ENCODE data around the gene ANGPTL7. TPM values are rescaled to one million over a fixed set of nuclear protein-coding genes. Genes with fewer than 3 reads are reported as not detected.

The ANGPTL7 gene
- total RNA-seq, 3 donors from 2014 or later = 0.72 to 1.8 TPM; not detected in 1

DNA sequence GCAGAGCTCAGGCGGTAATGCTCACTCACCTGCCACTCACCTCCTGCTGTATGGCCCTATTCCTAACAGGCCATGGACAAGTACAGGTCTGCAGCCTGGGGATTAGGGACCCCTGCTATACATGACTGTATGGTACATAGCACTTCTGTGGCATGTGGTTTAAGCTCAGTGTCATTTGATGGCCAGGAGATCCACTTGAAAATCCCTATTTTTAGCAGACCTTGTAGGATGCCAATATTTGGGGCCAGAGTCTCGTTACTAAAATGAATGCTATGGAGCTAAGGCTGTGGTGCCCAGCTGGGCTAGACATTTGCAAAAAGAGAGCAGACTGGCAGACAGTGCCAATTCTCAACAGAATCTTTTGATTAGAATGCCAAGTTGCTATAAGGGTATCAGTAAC lies 1.7 kb upstream of the ANGPTL7 start:
- Histone ChIP-seq H3K9me3 (no peaks in the 10 kb centered on the region), H3K4me1 (ENCODE audit: low read depth) (peaks cover 4% of the 10 kb centered on the region), H3K36me3 (ENCODE audit: low read depth) (no peaks in the 10 kb centered on the region), H3K4me3 (no peak overlapping the region)
- intact Hi-C loops (cut with DNase I, micrococcal nuclease) = no loop called here
- no peak for DNase-seq
- ATAC-seq = no peak
- no peak for TF ChIP-seq CTCF (IDR thresholded peaks at IDR 0.05)

DNA sequence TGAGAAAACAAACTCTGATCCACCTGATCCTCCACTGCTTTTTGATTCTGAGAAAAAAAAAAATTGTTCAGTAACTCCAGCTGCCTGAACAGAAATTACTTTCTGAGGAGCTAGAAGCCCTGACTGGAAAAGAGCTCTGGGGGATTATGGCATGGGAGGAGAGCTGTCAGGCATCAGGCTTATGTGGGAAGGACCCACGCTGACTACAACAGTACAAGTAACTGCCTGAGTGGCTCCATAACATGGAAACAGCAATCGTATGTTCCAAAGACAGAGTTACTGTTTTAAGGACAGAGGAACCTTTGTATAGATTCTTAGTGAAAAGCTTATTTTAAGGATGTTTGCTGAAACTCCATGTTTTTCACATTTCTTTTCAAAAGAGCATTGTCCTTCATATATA lies 1.2 kb upstream of the ANGPTL7 start:
- Histone ChIP-seq H3K4me3 (no peak overlapping the region), H3K4me1 (ENCODE audit: low read depth) (peaks cover 4% of the 10 kb centered on the region), H3K9me3 (no peaks in the 10 kb centered on the region), H3K36me3 (ENCODE audit: low read depth) (no peaks in the 10 kb centered on the region)
- DNase-seq (no peak), ATAC-seq (no peak)
- intact Hi-C loops (cut with DNase I, micrococcal nuclease) = no loop called here
- no peak for TF ChIP-seq CTCF (IDR thresholded peaks at IDR 0.05)

- Histone ChIP-seq H3K4me1 (ENCODE audit: low read depth) (peaks cover 4% of the 10 kb centered on the region), H3K9me3 (no peaks in the 10 kb centered on the region), H3K4me3 (no peak overlapping the region), H3K36me3 (ENCODE audit: low read depth) (no peaks in the 10 kb centered on the region)
- TF ChIP-seq CTCF (IDR thresholded peaks at IDR 0.05) = no peak
- no peak for ATAC-seq
- intact Hi-C loops (cut with DNase I, micrococcal nuclease) = no loop called here
- no peak for DNase-seq
Measured at GRCh38 chr1:11188381-11188780, 774 bp upstream of the ANGPTL7 start.

DNA sequence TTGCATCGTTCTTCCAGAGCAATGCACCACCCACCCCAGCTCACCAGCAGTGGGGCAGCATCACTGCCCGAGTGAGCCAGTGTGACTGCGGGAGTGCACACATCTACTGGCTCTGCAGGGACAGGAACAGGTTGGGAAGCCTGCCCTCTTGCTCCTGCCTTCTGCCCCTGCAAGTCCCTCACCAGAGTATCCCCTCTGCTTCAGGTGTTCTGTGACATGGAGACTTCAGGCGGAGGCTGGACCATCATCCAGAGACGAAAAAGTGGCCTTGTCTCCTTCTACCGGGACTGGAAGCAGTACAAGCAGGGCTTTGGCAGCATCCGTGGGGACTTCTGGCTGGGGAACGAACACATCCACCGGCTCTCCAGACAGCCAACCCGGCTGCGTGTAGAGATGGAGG lies 4.2 kb downstream of the ANGPTL7 start:
- intact Hi-C loops (cut with DNase I, micrococcal nuclease) = no loop called here
- DNase-seq (no peak), ATAC-seq (no peak)
- no peaks in the 10 kb centered on the region for H3K4me1 ChIP-seq (ENCODE audit: low read depth)
- no peak for TF ChIP-seq CTCF (IDR thresholded peaks at IDR 0.05)
- H3K9me3 ChIP-seq = no peaks in the 10 kb centered on the region
- H3K4me3 ChIP-seq = no peak overlapping the region
- no peaks in the 10 kb centered on the region for H3K36me3 ChIP-seq (ENCODE audit: low read depth)

DNA sequence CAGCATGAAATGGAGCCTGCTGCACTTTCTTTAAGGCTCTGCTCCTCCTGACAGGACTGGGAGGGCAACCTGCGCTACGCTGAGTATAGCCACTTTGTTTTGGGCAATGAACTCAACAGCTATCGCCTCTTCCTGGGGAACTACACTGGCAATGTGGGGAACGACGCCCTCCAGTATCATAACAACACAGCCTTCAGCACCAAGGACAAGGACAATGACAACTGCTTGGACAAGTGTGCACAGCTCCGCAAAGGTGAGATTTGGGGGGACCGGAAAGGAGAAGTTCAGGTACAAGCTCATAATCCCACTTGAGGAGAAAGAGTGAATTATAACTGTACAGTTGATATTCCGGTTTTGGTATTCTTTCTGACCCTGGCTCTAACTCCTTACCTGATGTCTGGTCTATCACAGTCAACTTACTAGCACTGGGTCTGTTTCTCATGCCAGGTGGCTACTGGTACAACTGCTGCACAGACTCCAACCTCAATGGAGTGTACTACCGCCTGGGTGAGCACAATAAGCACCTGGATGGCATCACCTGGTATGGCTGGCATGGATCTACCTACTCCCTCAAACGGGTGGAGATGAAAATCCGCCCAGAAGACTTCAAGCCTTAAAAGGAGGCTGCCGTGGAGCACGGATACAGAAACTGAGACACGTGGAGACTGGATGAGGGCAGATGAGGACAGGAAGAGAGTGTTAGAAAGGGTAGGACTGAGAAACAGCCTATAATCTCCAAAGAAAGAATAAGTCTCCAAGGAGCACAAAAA lies 5.4 kb downstream of the ANGPTL7 start:
- no peaks in the 10 kb centered on the region for H3K36me3 ChIP-seq (ENCODE audit: low read depth)
- no peaks in the 10 kb centered on the region for H3K9me3 ChIP-seq
- H3K4me3 ChIP-seq = no peak overlapping the region
- ATAC-seq = no peak
- TF ChIP-seq CTCF (IDR thresholded peaks at IDR 0.05) = no peak
- H3K4me1 ChIP-seq (ENCODE audit: low read depth) = no peaks in the 10 kb centered on the region
- DNase-seq = no peak
- intact Hi-C loops (cut with DNase I, micrococcal nuclease) = no loop called here

All from mucosa of descending colon (tissue), 3 donors.